Stromal cell of bone marrow (primary cell): ENCODE results near the gene R3HDM4.

Experiments
- DNase-seq: peaks from one replicate; pipeline ENCODE4 v3.0.0-alpha.2; 2012; ENCODE audit warnings: low read depth

The R3HDM4 gene

DNA sequence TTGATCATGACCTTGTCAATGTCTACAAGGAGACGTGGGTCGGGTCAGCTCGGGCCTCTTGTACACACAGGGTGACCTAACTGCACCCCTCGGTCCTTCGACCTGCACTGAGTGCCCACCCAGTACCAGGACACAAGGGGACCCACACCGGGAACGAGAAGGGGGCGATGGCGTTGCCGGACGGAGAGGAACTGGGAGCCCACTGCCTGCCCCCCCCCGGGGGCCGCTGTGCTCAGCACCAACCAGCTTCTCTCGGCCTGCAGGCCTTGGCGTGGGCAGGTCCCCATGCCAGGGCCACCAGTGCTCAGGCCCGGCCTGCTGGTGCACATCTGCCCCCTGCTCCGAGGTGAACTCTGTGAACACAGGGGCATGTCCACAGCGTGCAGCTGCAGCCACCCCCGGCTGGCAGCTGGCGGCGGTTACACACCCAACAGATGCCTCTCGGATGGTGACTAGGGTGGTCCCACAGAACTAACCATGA is 39.4 kb downstream of the R3HDM4 start:
- no peak for DNase-seq

DNA sequence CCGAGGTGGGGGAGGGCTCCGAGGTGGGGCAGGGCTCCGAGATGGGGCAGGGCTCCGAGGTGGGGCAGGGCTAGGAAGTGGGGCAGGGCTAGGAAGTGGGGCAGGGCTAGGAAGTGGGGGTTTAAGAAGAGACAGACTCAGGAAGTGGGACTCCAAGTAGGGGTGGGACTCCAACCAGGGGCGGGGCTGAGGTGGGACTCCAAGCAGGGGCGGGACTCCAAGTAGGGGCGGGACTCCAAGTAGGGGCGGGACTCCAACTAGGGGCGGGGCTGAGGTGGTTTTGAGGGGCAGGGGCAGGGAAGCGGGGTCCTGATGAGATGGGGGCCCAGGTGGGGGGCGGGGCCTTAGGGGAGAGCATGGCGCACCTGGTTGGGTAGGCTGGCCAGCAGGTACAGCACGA is 39.9 kb downstream of the R3HDM4 start:
- DNase-seq: no peak

DNA sequence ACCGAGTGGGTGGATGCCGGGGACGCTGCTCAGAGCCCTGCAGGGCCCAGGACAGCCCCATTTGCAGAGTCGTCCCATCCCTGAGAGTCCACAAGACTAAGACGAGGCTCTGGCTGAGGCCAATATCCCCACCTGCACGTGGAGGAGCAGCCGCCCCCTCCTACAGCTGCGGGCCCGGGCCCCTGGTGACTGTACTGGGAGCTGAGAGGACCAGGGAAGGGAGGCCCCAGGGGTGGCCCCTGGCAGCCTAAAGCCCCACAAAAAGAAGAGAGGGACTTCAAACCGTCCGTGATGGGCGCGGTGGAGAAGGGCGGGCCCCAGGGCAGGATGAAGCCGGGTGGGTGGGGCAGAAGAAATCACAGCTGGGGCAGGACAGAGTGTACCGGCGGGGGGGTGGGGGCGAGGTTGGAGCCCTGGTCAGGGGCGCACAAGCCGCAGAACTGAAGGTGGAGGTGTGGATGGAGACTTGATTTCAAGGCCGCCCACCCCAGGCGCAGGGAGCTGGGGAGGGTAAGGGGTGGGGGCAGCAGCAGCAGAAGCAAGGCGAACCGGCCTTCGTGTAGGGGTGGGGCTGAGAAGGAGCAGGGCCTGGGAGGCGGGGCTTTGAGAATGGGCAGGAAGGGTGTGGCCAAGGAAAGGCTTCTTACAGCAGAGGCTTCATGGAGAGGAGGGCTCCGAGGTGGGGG is 40.6 kb downstream of the R3HDM4 start:
- no peak for DNase-seq

GRCh38 chr19:871446-872265 is 41.4 kb downstream of the R3HDM4 start:
- DNase-seq: no peak

GRCh38 chr19:870963-871401 is 42.0 kb downstream of the R3HDM4 start:
- no peak for DNase-seq

GRCh38 chr19:870314-870713 is 42.7 kb downstream of the R3HDM4 start:
- no peak for DNase-seq

DNA sequence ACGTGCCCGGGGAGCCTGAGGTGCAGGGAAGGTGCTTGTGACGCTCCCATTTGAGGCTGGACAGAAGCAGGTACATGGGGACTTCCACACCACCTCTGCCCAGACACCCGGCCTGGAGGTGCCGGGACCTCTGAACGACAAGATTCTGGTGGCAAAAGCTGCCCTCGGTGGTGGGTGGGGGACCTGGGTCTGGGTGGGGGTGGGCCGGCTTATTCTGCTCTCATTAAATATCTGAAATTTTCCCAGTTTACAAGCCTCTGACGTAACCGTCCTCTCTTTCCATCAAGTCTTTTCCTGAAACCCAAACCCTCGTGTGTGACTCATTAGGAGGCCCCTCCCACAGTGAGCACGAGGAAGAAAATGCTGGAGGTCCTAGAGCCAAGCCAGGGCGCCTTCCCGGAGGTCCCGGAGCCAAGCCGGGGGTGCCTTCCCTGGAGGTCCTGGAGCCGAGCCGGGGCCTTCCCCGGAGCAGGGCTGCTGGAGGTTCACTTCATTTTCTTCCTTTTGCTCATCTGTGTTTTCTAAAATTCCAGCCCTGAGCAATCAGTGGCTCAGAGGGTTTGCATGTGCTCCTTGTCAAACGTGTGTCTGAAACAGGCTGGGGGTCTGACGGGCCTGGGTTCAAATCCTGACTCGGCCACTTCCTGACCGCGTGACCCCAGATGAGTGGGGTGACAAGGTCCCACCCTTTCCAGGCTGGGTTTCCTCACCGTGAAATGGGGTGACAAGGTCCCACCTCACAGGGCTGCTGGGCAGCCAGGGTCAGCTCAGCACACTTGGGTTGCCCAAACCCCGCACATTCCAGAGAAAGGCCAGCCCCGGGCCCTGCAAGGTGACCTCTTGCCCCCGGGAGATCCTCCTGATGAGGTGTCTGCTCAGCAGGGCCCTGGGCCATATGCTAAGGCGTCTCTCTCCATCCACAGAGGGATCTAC is 43.5 kb downstream of the R3HDM4 start:
- peak; percentile 93 for DNase-seq

- DNase-seq: no peak
Measured at GRCh38 chr19:868458-869244, 44.4 kb downstream of the R3HDM4 start.

DNA sequence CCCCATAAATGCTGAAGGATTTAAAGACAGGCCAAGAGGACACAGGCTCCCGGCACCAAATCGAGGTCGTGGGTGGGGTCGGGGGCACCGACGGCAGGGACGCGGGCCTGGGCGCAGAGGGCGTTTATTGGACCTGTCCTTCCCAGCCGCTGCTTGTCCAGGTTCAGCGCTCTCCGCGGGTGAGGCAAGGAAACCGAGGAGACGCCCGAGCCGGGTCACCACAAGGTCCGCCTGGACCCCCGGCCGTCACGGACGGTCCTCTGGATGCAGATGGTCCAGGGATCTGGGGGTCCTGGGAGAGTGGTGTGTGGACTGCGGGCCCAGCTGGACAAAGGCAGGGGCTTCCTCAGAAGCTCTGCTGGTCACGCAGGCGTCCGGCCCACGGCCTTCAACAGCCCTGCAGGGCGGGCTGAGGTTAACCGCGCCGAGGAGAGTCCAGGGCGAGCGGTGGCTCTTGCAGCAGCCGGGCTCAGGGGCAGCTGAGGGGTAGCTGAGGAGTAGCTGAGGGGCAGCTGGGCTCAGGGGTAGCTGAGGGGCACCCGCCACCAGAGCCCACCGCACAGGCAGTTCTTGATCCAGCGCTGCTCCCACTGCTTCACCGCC is 45.1 kb downstream of the R3HDM4 start:
- no peak for DNase-seq

GRCh38 chr19:867301-867793 is 45.7 kb downstream of the R3HDM4 start:
- DNase-seq: no peak

- DNase-seq: no peak
Measured at GRCh38 chr19:866769-867300, 46.2 kb downstream of the R3HDM4 start.

DNA sequence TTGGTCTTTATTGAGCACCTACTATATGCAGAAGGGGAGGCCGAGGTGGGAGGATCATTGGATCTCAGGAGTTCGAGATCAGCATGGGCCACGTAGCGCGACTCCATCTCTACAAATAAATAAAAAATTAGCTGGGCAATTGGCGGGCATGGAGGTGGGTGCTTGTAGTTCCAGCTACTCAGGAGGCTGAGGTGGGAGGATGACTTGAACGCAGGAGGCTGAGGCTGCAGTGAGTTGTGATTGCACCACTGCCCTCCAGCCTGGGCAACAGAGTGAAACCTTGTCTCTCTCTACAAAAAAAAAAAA is 49.8 kb downstream of the R3HDM4 start:
- no peak for DNase-seq

DNA sequence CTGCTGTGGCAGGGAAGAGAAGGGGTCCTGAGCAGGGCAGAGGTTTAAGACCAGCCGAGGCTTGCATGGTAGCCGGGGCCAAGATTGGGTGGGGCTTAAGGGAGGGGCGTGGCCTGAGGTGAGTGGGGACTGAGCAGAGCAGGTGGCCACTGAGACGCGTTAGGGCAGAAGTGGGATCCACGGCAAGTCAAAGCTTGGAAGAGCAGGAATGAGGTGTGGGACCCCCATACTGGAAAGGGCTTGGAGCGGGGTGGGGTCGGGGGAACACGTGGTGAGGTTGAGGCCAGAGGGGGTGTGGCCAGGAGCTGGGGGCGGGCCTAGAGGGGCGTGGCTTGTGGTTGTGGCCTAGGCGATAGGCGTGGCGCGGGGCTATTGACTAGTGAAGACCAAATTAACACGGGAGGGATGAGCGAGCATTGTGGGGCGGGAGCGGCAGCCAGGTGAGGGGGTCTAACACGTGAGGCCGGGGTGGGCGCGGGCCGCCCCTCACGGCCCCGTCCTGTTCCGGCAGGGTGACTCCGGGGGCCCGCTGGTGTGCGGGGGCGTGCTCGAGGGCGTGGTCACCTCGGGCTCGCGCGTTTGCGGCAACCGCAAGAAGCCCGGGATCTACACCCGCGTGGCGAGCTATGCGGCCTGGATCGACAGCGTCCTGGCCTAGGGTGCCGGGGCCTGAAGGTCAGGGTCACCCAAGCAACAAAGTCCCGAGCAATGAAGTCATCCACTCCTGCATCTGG is 50.3 kb downstream of the R3HDM4 start:
- DNase-seq: no peak

DNA sequence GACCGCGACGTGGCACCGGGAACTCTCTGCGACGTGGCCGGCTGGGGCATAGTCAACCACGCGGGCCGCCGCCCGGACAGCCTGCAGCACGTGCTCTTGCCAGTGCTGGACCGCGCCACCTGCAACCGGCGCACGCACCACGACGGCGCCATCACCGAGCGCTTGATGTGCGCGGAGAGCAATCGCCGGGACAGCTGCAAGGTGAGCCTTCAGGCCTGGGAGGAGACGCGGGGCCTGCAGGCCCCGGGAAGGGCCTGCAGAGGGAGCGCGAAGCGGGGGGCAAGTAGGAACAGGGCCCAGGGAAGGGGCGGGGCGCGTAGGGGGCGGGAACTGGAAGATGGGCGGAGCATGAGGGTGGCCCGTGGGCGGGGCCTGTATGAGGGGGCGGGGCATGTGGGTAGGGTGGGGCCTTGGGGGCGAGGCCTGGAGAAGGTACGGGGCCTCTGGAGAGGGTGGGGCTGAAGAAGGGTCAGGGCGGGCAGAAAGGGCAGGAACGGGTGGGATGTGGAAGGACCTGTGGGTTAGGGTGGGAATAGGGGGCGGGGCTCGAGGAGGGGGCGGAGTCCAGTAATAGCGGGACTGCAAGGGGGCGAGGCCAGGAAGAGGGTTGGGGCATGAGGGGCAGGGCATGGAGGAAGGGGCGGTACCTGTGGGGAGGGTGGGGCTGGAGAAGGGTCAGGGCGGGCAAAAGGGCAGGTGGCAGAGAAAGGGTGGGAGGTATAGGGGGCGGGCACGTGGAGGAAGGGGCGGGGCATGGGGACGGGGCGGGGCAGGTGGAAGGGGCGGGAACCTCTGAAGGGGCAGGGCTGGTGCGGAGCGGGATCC is 51.1 kb downstream of the R3HDM4 start:
- no peak for DNase-seq

DNA sequence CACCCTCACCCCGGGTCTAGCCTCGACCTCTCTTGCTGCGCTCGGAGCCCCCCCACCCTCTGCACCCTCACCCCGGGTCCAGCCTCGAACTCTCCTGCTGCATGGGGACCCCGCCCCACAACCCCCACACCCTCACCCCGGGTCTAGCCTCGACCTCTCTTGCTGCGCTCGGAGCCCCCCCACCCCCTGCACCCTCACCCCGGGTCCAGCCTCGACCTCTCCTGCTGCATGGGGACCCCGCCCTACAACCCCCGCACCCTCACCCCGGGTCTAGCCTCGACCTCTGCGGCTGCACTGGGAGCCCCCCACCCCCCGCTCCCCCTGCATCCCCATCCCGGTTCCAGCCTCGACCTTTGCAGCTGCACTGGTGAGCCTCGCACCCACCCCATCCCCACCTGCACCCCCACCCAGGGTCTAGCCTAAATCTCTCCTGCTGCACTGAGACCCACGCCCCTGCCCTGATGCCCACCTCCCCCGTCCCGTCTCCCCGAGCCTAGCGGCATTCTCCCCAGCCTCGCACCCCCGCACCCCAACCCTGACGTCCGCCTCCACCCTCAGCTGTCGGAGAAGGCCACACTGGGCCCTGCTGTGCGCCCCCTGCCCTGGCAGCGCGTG is 51.8 kb downstream of the R3HDM4 start:
- no peak for DNase-seq

DNA sequence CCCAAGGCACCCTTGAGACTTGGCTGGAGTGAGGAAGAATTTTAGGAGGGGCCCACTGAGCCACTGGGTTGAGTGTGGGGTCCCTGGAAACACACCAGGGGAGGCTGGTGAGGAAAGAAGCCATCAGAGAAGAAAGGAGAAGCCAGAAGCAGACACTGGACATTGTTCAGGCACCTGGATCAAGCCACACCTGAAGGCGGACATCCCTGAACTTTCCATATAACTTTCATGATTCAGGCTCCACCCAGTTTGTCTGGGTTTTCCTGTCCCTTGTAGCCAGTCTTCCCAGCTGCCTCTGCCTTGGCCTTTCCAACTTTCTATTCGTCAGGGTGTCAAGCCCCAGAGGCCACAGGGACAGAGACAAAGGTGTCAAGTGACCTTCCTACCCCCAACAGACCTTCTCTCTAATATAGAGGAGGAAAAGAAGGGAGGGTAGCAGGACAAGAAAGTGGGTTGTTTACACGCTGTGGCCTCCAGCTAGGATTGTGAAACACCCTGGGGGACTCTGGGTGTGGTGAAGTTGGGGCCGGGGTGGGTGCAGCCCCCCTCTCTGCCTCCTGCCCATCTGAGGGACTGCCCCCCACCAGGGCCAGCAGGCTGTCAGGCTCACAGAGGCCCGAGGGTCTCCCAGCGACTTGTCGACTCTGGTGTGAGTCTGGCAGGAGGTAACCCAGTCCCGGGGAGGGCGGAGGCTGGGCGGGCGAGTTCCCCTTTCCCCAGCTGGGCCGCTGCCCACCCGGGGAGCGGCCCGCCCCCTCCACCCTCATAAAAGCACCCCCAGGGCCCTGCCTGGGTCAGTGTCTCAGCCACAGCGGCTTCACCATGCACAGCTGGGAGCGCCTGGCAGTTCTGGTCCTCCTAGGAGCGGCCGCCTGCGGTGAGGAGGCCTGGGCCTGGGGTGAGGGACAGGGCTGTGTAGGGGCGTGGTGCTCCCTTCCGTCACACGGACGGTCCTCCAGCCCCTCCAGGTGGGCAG is 53.9 kb downstream of the R3HDM4 start, which contains the start of gene CFD:
TSS of gene CFD (plus strand) at position 797 of the 976 bp plus-strand sequence. CDS start at position 823, 26 bp downstream.
- no peak for DNase-seq

DNA sequence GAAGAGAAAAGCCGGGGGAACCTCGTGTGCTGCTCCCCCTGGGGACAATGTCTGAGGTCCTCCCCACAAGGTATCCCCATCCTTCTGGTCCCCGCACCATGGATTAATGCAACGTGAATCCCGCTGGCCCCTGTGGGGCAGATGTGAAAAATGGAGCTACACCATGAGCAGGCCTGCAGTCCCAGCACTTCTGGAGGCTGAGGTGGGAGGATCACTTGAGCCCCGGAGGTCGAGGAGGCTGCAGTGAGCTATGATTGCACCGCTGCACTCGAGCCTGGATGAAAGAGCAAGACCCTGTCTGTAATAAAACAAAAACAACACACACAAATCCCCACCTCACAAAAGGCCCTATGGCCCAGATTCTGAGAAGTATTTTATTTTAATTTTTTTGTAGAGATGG is 54.7 kb downstream of the R3HDM4 start:
- no peak for DNase-seq
